Measurements from ENCODE around the gene NOVA2. TPM values are rescaled to one million over a fixed set of nuclear protein-coding genes. Genes with fewer than 3 reads are reported as not detected.

Gene NOVA2
- total and polyA plus RNA-seq, 2 donors (not counting 3 experiments of a cell fraction or from before 2014, with no cell fraction given) = 5.6 to 34.2 TPM

GRCh38 chr19:45962021-45962420 lies 11.6 kb downstream of the NOVA2 start:
- no peak overlapping the region for H3K4me3 ChIP-seq (replicated peaks in 1 of 3; ENCODE audit: insufficient read depth in 1 of 3, low read depth in 1 of 3, low read length in 3 of 3)
- intact Hi-C loops (cut with micrococcal nuclease) = no loop called here
- H3K27me3 ChIP-seq (ENCODE audit: control insufficient read depth in 2 of 2, insufficient read depth in 2 of 2, low read length in 2 of 2) = no peaks in the 10 kb centered on the region
- POLR2A ChIA-PET = no interaction called here
- peaks cover 0 to 8% of the 10 kb centered on the region in 2 experiments for H3K36me3 ChIP-seq (ENCODE audit: control insufficient read depth in 2 of 2, extremely low read depth in 1 of 2, insufficient read depth in 2 of 2, low read length in 2 of 2)
- TF ChIP-seq MYC (IDR thresholded peaks at IDR 0.05; ENCODE audit: low read depth, low read length) (no peak), POLR2AphosphoS5 (IDR thresholded peaks at IDR 0.05; ENCODE audit: insufficient read depth, low read depth, low read length) (no peak), POLR2A (IDR thresholded peaks at IDR 0.05; ENCODE audit: low read depth, low read length) (no peak)
- no peak overlapping the region for H3K9ac ChIP-seq (replicated peaks; ENCODE audit: extremely low read depth, insufficient read depth, low read length)
- no peak overlapping the region for H3K27ac ChIP-seq (ENCODE audit: insufficient read depth, low read depth, low read length)
- no peak for DNase-seq (ENCODE audit: low read depth, low spot score)
- no peak overlapping the region for H2AFZ ChIP-seq (ENCODE audit: low read depth, low read length)
- H3K9me3 ChIP-seq (replicated peaks; ENCODE audit: control insufficient read depth, insufficient read depth, low read length) = no peaks in the 10 kb centered on the region
- dilution Hi-C loops (cut with MboI; ENCODE audit: extremely low pct_ligation_motif_present, low sequenced_read_pairs) = no loop called here
- no peaks in the 10 kb centered on the region for H3K79me2 ChIP-seq (ENCODE audit: control insufficient read depth, insufficient read depth, low read length)
- peaks cover 15% of the 10 kb centered on the region for H3K4me1 ChIP-seq (ENCODE audit: control insufficient read depth, extremely low read depth, insufficient read depth, low read length)
- H3K4me2 ChIP-seq (ENCODE audit: insufficient read depth, low read length) = no peak overlapping the region
- H3K9me1 ChIP-seq (replicated peaks; ENCODE audit: control insufficient read depth, extremely low read depth, insufficient read depth, low read length) = no peaks in the 10 kb centered on the region
- no TSS peak for BruUV-seq (replicated peaks)
- no peaks in the 10 kb centered on the region for H4K20me1 ChIP-seq (replicated peaks; ENCODE audit: control insufficient read depth, extremely low read depth, insufficient read depth, low read length)
- FAIRE-seq = no peak
- CTCF ChIA-PET = no interaction called here

GRCh38 chr19:45960595-45961235 lies 12.9 kb downstream of the NOVA2 start:
- Histone ChIP-seq H3K9ac (replicated peaks; ENCODE audit: extremely low read depth, insufficient read depth, low read length) (no peak overlapping the region), H3K9me3 (replicated peaks; ENCODE audit: control insufficient read depth, insufficient read depth, low read length) (no peaks in the 10 kb centered on the region), H3K36me3 (ENCODE audit: control insufficient read depth in 2 of 2, extremely low read depth in 1 of 2, insufficient read depth in 2 of 2, low read length in 2 of 2) (peaks cover 0 to 8% of the 10 kb centered on the region in 2 experiments), H3K27me3 (ENCODE audit: control insufficient read depth in 2 of 2, insufficient read depth in 2 of 2, low read length in 2 of 2) (no peaks in the 10 kb centered on the region), H3K4me1 (ENCODE audit: control insufficient read depth, extremely low read depth, insufficient read depth, low read length) (peaks cover 24% of the 10 kb centered on the region), H2AFZ (ENCODE audit: low read depth, low read length) (no peak overlapping the region), H3K27ac (ENCODE audit: insufficient read depth, low read depth, low read length) (no peak overlapping the region), H3K4me3 (replicated peaks in 1 of 3; ENCODE audit: insufficient read depth in 1 of 3, low read depth in 1 of 3, low read length in 3 of 3) (no peak overlapping the region), H3K79me2 (ENCODE audit: control insufficient read depth, insufficient read depth, low read length) (no peaks in the 10 kb centered on the region), H3K4me2 (ENCODE audit: insufficient read depth, low read length) (no peak overlapping the region), H3K9me1 (replicated peaks; ENCODE audit: control insufficient read depth, extremely low read depth, insufficient read depth, low read length) (no peaks in the 10 kb centered on the region), H4K20me1 (replicated peaks; ENCODE audit: control insufficient read depth, extremely low read depth, insufficient read depth, low read length) (no peaks in the 10 kb centered on the region)
- POLR2A ChIA-PET = no interaction called here
- TF ChIP-seq POLR2A (IDR thresholded peaks at IDR 0.05; ENCODE audit: low read depth, low read length) (no peak), MYC (IDR thresholded peaks at IDR 0.05; ENCODE audit: low read depth, low read length) (no peak), GATA2 (IDR thresholded peaks at IDR 0.05; ENCODE audit: insufficient read depth, insufficient read length, low read depth, low read length) (no peak), FOS (IDR thresholded peaks at IDR 0.05; ENCODE audit: borderline replicate concordance, insufficient read depth, low read length) (no peak), EZH2 (IDR thresholded peaks at IDR 0.05; ENCODE audit: borderline replicate concordance, low read depth, low read length, severe bottlenecking) (no peak), JUN (IDR thresholded peaks at IDR 0.05; ENCODE audit: borderline replicate concordance, insufficient read depth, insufficient read length, low read depth) (no peak), MAX (IDR thresholded peaks at IDR 0.05; ENCODE audit: insufficient read depth, insufficient read length) (no peak), POLR2AphosphoS5 (IDR thresholded peaks at IDR 0.05; ENCODE audit: insufficient read depth, low read depth, low read length) (no peak), CTCF (IDR thresholded peaks at IDR 0.05; ENCODE audit: extremely low read depth in 1 of 2, insufficient read depth in 1 of 2, low read depth in 1 of 2, low read length in 2 of 2) (no peak)
- intact Hi-C loops (cut with micrococcal nuclease) (no loop called here), dilution Hi-C loops (cut with MboI; ENCODE audit: extremely low pct_ligation_motif_present, low sequenced_read_pairs) (no loop called here)
- CTCF ChIA-PET = interaction anchor here (0.9 to 1.7 kb wide), 2 partner anchors 13 to 49 kb away, joined by 4 to 7 read pairs; partner anchors contain the start of gene NOVA2
- BruUV-seq (replicated peaks) = no TSS peak
- DNase-seq (ENCODE audit: low read depth, low spot score) (no peak), FAIRE-seq (no peak)
